ENCODE measurements around the gene TFEB.

DNA sequence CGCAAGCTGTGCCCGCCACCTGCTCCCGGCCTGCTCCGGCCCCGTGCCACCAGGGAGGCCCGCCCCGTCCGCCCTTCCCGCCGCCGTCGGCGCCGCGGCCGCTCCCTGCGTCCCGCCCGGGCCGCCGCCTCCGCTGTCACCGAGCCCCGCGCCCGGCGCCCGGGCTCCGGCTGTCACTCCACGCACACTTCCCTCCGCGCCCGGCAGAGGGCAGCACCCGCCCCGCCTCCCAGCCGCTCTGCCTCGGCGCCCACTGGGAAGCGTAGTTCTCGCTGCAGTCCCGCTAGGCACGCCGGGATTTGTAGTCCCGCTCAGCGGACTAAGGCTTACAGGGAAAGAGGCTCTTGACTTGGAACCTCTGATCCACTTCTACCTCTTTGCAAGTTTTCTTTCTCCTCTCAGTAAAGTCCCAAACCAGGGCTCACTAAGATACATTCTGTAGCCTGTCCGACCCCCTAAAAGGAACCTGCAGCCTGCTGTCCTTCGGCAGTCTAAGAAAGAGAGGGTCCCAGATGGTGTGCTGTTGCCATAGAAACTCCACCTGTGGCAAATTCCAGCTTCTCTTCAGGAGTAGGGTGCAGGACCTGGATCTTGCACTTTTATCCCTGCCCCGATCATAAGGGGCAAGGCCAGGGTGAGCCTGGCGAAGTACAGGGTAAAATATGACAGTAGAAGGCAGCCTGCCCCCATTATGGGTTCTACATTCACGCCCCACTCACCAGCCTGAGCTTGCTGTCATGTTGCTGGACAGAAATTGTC lies at the start of gene TFEB:
- TF ChIP-seq, protein P1, sequence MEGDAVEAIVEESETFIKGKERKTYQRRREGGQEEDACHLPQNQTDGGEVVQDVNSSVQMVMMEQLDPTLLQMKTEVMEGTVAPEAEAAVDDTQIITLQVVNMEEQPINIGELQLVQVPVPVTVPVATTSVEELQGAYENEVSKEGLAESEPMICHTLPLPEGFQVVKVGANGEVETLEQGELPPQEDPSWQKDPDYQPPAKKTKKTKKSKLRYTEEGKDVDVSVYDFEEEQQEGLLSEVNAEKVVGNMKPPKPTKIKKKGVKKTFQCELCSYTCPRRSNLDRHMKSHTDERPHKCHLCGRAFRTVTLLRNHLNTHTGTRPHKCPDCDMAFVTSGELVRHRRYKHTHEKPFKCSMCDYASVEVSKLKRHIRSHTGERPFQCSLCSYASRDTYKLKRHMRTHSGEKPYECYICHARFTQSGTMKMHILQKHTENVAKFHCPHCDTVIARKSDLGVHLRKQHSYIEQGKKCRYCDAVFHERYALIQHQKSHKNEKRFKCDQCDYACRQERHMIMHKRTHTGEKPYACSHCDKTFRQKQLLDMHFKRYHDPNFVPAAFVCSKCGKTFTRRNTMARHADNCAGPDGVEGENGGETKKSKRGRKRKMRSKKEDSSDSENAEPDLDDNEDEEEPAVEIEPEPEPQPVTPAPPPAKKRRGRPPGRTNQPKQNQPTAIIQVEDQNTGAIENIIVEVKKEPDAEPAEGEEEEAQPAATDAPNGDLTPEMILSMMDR (IDR thresholded peaks at IDR 0.05; ENCODE audit: low read depth, low read length, poor library complexity, severe bottlenecking), result peak; percentile 69
- TF ChIP-seq EZH2phosphoT487 (IDR thresholded peaks at IDR 0.05; ENCODE audit: borderline replicate concordance, low read length), result no peak

All from DOHH2 (cell line).